ENCODE data around the gene ZNF335.

ZNF335 gene

GRCh38 chr20:45948742-45949541, 23.1 kb downstream of the ZNF335 start:
- no peak for DNase-seq (ENCODE audit: extremely low spot score)
- TF ChIP-seq NFRKB (IDR thresholded peaks at IDR 0.05) (no peak), SUZ12 (IDR thresholded peaks at IDR 0.05) (no peak), BHLHE40 (IDR thresholded peaks at IDR 0.05; ENCODE audit: borderline replicate concordance) (no peak), PKNOX1 (IDR thresholded peaks at IDR 0.05) (no peak), FOXK2 (IDR thresholded peaks at IDR 0.05) (no peak), ZNF384 (IDR thresholded peaks at IDR 0.05) (no peak), FOXM1 (IDR thresholded peaks at IDR 0.05; ENCODE audit: borderline replicate concordance) (no peak), TARDBP (IDR thresholded peaks at IDR 0.05) (no peak), LEF1 (IDR thresholded peaks at IDR 0.05; ENCODE audit: borderline replicate concordance) (no peak), CTBP1 (IDR thresholded peaks at IDR 0.05; ENCODE audit: borderline replicate concordance) (no peak), L3MBTL2 (conservative IDR thresholded peaks at IDR 0.05) (no peak)
- CTCF ChIA-PET = no interaction called here
- POLR2A ChIA-PET = interaction anchor here (0.7 to 3.5 kb wide), 7 partner anchors 9 to 87 kb away, joined by 3 to 15 read pairs (median 3); partner anchors contain the start of gene PCIF1

GRCh38 chr20:45948261-45948733, 23.7 kb downstream of the ZNF335 start:
- TF ChIP-seq ARNT (IDR thresholded peaks at IDR 0.05) = no peak
- no peak for TF ChIP-seq ELF4 (IDR thresholded peaks at IDR 0.05)
- no peak for TF ChIP-seq SUZ12 (IDR thresholded peaks at IDR 0.05)
- no peak for TF ChIP-seq LEF1 (IDR thresholded peaks at IDR 0.05; ENCODE audit: borderline replicate concordance)
- no peak for TF ChIP-seq ZNF384 (IDR thresholded peaks at IDR 0.05)
- TF ChIP-seq BHLHE40 (IDR thresholded peaks at IDR 0.05; ENCODE audit: borderline replicate concordance) = no peak
- TF ChIP-seq L3MBTL2 (conservative IDR thresholded peaks at IDR 0.05) = no peak
- TF ChIP-seq FOXK2 (IDR thresholded peaks at IDR 0.05) = no peak
- TF ChIP-seq FOXA1 (IDR thresholded peaks at IDR 0.05) = no peak
- no peak for TF ChIP-seq NFRKB (IDR thresholded peaks at IDR 0.05)
- TF ChIP-seq HDGF (IDR thresholded peaks at IDR 0.05; ENCODE audit: borderline replicate concordance) = no peak
- no peak for TF ChIP-seq PKNOX1 (IDR thresholded peaks at IDR 0.05)
- no peak for TF ChIP-seq SP1 (IDR thresholded peaks at IDR 0.05)
- TF ChIP-seq TARDBP (IDR thresholded peaks at IDR 0.05) = no peak
- no peak for TF ChIP-seq FOXM1 (IDR thresholded peaks at IDR 0.05; ENCODE audit: borderline replicate concordance)
- no peak for TF ChIP-seq CTBP1 (IDR thresholded peaks at IDR 0.05; ENCODE audit: borderline replicate concordance)
- ChIA-PET POLR2A (interaction anchor here (1.0 to 3.5 kb wide), 4 partner anchors 13 to 87 kb away, joined by 3 to 15 read pairs (median 5); partner anchors contain the start of gene PCIF1), CTCF (no interaction called here)
- no peak for DNase-seq (ENCODE audit: extremely low spot score)

GRCh38 chr20:45947110-45947866, 24.7 kb downstream of the ZNF335 start:
- TF ChIP-seq ZNF384 (IDR thresholded peaks at IDR 0.05) (no peak), TARDBP (IDR thresholded peaks at IDR 0.05) (no peak), HDGF (IDR thresholded peaks at IDR 0.05; ENCODE audit: borderline replicate concordance) (no peak), PKNOX1 (IDR thresholded peaks at IDR 0.05) (no peak), ARNT (IDR thresholded peaks at IDR 0.05) (no peak), FOXK2 (IDR thresholded peaks at IDR 0.05) (no peak), CTBP1 (IDR thresholded peaks at IDR 0.05; ENCODE audit: borderline replicate concordance) (no peak), ELF4 (IDR thresholded peaks at IDR 0.05) (no peak), L3MBTL2 (conservative IDR thresholded peaks at IDR 0.05) (no peak), LEF1 (IDR thresholded peaks at IDR 0.05; ENCODE audit: borderline replicate concordance) (no peak), SUZ12 (IDR thresholded peaks at IDR 0.05) (no peak), SP1 (IDR thresholded peaks at IDR 0.05) (no peak), FOXM1 (IDR thresholded peaks at IDR 0.05; ENCODE audit: borderline replicate concordance) (no peak), BHLHE40 (IDR thresholded peaks at IDR 0.05; ENCODE audit: borderline replicate concordance) (no peak), NFRKB (IDR thresholded peaks at IDR 0.05) (no peak), FOXA1 (IDR thresholded peaks at IDR 0.05) (no peak)
- DNase-seq (ENCODE audit: extremely low spot score) = no peak
- ChIA-PET POLR2A (interaction anchor here (0.7 to 1.1 kb wide), 2 partner anchors 10 to 56 kb away, joined by 3 to 4 read pairs; partner anchors contain the start of gene CTSA), CTCF (no interaction called here)

GRCh38 chr20:45946149-45946970, 25.6 kb downstream of the ZNF335 start:
- DNase-seq (ENCODE audit: extremely low spot score) = no peak
- no peak for TF ChIP-seq L3MBTL2 (conservative IDR thresholded peaks at IDR 0.05)
- TF ChIP-seq ZNF384 (IDR thresholded peaks at IDR 0.05) = no peak
- TF ChIP-seq ARNT (IDR thresholded peaks at IDR 0.05) = no peak
- no peak for TF ChIP-seq FOXM1 (IDR thresholded peaks at IDR 0.05; ENCODE audit: borderline replicate concordance)
- TF ChIP-seq LEF1 (IDR thresholded peaks at IDR 0.05; ENCODE audit: borderline replicate concordance) = no peak
- ChIA-PET CTCF (no interaction called here), POLR2A (interaction anchor here (1.1 kb wide), 1 partner anchor 11 kb away, joined by 4 read pairs; no protein-coding TSS in a partner anchor)

- TF ChIP-seq SUZ12 (IDR thresholded peaks at IDR 0.05) = no peak
- TF ChIP-seq ELF4 (IDR thresholded peaks at IDR 0.05) = no peak
- no peak for TF ChIP-seq CTBP1 (IDR thresholded peaks at IDR 0.05; ENCODE audit: borderline replicate concordance)
- no peak for TF ChIP-seq LEF1 (IDR thresholded peaks at IDR 0.05; ENCODE audit: borderline replicate concordance)
- no peak for TF ChIP-seq PKNOX1 (IDR thresholded peaks at IDR 0.05)
- TF ChIP-seq FOXA1 (IDR thresholded peaks at IDR 0.05) = no peak
- TF ChIP-seq BHLHE40 (IDR thresholded peaks at IDR 0.05; ENCODE audit: borderline replicate concordance) = no peak
- no peak for TF ChIP-seq FOXK2 (IDR thresholded peaks at IDR 0.05)
- TF ChIP-seq SP1 (IDR thresholded peaks at IDR 0.05) = no peak
- no peak for TF ChIP-seq ZNF384 (IDR thresholded peaks at IDR 0.05)
- no peak for TF ChIP-seq HDGF (IDR thresholded peaks at IDR 0.05; ENCODE audit: borderline replicate concordance)
- no peak for TF ChIP-seq ARNT (IDR thresholded peaks at IDR 0.05)
- no peak for TF ChIP-seq NFRKB (IDR thresholded peaks at IDR 0.05)
- no peak for TF ChIP-seq L3MBTL2 (conservative IDR thresholded peaks at IDR 0.05)
- TF ChIP-seq TARDBP (IDR thresholded peaks at IDR 0.05) = no peak
- no peak for TF ChIP-seq FOXM1 (IDR thresholded peaks at IDR 0.05; ENCODE audit: borderline replicate concordance)
- DNase-seq (ENCODE audit: extremely low spot score) = no peak
- CTCF ChIA-PET = no interaction called here
- POLR2A ChIA-PET = no interaction called here
These were observed 26.3 kb downstream of the ZNF335 start for GRCh38 chr20:45945678-45946148.

Measured in HEK293T (cell line).